ENCODE data around the gene CENPT.
A peak's percentile ranks its signal among the peaks of the same experiment; 100 is the strongest.
"Not testable (repeated sequence)": the region's sequence is repeated elsewhere in the genome, so short reads cannot be mapped to it uniquely, and the experiment has no call there.

The CENPT gene

DNA sequence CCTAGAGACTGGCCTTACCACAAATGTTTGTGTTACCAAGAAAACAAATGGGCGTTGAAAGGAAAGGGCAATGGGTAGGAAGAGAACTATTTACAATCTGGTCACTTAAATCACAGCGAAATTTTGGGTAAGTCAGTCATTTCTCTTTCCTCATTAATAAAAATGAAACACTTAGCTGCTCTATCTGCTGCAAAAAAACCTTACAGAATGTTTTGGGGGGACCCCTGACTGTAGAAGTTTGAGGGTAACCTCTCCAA lies 1.5 kb downstream of the CENPT start:
- no peak for DNase-seq

DNA sequence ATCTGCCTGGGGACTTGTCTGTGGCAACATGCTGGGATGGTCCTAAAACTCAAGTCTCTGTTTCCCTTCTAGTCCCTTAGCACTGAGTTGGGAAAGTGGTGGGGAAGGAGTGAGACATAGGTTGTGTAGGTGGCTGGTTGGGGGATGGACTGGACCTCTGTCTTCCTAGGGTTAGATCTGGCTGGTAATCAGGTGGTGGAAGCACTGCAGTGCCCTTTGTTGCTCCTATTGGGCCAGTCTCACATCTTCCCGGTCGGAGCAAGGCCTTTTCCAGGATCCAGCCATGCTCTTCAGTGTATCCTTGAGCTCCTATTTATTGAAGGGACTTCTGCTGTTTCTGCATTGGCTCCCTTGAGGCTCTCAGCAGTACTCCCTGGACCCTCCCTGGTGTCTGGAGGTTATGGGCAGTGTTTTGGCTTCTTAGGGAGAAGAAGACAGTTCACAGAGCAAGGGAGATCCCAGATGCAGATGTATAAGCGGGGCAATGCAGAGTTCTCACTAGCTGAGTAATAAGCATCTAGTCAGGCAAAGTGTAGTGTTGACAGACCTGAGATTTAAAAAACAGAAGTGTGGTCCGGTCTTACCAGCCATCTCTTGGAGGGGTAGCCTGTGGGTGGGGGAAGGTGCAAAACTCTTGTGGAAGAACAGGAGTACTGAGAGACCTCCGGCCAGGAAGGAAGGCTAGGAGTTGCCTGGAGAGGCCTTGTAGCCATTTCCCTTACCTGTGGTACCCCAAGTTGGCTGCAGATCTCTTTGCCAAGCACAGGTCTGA lies 2.0 kb downstream of the CENPT start:
- no peak for DNase-seq

DNA sequence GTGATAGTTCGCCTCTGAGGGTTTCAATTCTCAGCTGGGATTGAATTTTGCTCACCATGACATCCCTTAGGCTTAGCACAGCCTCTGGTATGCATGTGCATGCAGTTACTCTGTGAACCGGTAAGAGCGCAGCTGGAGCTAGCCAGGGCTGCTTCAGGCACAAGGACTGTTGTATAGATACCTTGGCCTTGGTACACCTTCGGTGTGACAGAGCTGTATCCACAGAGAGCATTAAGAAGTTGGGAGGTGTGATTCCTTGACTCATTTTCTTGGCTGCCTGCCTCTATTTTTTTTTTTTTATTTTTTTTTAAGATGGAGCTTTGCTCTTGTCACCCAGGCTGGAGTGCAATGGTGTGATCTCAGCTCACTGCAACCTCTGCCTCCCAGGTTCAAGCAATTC lies 3.0 kb downstream of the CENPT start:
- DNase-seq, result no peak

DNA sequence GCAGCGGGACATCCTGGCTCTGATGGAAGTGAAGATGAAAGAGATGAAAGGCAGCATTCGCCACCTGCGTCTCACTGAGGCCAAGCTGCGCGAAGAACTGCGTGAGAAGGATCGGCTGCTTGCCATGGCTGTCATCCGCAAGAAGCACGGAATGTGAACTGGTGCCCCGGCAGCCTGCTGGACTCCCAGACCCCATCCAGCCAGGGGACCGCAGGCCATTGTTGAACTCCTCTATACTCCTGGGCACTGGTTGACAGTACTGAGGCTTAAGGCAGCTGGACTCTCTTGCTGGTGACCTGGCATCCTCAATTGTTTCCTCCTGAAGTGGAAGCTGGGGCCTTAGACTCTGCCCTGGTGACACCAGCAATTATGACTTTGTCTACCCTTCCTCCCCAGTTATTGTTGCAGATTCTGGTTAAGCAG lies 4.1 kb downstream of the CENPT start:
- no peak for DNase-seq

DNA sequence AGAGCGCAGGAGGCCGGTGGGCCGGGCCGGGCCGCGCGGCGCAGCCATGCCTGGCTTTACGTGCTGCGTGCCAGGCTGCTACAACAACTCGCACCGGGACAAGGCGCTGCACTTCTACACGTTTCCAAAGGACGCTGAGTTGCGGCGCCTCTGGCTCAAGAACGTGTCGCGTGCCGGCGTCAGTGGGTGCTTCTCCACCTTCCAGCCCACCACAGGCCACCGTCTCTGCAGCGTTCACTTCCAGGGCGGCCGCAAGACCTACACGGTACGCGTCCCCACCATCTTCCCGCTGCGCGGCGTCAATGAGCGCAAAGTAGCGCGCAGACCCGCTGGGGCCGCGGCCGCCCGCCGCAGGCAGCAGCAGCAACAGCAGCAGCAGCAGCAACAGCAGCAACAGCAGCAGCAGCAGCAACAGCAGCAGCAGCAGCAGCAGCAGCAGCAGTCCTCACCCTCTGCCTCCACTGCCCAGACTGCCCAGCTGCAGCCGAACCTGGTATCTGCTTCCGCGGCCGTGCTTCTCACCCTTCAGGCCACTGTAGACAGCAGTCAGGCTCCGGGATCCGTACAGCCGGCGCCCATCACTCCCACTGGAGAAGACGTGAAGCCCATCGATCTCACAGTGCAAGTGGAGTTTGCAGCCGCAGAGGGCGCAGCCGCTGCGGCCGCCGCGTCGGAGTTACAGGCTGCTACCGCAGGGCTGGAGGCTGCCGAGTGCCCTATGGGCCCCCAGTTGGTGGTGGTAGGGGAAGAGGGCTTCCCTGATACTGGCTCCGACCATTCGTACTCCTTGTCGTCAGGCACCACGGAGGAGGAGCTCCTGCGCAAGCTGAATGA lies 4.8 kb downstream of the CENPT start:
- peak; percentile 55 for DNase-seq

DNA sequence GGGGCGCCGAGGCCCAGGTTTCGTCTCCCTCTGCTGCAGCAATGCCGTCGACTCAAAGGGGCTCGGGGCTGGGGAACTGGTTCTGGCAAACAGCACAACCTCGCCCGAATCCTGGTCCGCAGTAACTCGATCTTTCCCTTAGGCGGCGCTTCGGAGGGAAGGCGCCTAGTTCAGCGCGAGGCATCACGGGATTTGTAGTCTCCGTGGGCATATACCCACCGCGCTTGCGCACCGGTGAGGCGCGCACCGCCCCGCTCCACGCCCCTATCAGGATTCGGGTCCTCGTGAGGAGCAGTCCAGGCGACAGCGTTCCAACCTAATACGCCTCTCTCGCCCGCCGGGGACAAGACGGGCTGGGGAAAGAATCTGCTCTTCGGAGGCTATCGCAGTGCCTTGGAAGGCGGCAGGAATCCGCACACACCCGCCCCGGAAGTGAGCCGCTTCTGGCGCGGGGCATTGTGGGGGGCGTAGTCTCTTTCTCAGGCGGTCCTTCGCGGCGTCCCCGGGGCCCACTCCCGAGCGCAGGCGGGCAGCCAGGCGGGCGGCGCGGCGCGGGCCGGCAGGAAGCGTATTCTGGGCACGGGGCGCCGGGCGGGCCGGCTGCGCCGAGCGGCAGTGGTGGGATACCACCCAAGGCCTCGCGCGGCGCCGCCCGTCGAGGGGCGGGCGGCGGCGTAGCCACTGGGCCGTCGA lies 5.5 kb downstream of the CENPT start, which contains the start of gene THAP11:
TSS of gene THAP11 (plus strand) at position 505 of the 693 bp plus-strand sequence. CDS start 235 bp downstream, outside the sequence.
- DNase-seq, result peak; percentile 98

DNA sequence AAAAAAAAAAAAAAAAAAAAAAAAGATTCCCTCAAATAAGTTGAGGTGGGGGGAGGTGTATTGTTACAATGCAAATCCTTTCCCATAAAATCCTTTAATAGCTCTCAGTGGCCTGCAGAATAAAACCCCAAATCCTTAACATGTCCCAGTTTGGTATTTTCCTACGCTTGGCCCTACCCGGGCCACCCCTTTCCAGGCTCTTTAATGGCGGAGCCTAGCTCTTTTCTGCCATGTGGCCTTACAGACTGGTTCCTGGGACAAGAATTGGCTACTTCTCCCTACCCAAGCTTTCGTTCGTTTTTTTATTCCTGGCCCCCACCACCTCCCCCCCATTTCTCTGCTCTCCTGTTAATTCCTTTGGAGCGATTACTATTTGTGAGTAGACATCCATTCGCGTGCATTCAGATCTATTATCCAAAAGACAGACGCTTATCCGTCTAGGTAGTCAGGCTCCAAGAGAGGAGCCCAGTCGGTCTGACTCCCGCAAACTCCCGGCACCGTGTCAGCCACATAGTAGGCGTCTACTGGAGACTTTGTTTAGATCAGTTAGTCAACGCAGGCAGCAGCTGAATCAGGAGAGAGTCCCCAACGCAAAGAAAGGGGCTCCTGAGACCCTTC lies 6.2 kb downstream of the CENPT start:
- DNase-seq, result no peak

DNA sequence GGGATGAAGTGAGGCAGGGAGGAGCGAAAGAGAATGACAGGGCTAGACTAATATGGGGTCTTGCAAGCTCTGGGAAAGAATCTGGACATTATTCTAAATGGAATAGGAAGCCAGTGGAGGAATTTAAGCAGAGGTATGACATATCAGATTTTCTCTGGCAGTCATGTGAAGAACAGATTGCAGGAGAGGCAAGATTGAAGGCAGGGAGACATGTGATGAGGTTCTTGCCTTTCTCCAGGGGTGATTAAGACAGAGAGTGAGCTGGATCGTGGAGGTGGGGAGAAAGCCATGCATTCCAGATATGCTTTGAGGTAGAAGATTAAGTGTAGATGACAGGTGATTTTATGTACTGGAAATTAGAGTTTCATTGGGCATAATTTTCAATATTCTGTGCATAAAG lies 9.7 kb downstream of the CENPT start:
- DNase-seq, result no peak

DNA sequence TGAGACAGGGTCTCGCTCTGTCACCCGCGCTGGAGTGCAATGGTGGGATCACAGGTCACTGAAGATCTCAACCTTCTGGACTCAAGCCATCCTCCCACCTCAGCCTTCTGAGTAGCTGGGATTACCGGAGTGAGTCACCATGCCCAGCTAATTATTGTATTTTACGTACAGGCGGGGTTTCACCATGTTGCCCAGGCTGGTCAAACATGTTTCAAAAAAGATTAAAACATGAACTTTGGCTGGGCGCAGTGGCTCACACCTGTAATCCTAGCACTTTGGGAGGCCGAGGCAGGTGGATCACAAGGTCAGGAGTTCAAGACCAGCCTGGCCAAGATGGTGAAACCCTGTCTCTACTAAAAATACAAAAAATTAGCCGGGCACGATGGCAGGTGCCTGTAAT lies 10.3 kb downstream of the CENPT start:
- not testable (repeated sequence) for DNase-seq

DNA sequence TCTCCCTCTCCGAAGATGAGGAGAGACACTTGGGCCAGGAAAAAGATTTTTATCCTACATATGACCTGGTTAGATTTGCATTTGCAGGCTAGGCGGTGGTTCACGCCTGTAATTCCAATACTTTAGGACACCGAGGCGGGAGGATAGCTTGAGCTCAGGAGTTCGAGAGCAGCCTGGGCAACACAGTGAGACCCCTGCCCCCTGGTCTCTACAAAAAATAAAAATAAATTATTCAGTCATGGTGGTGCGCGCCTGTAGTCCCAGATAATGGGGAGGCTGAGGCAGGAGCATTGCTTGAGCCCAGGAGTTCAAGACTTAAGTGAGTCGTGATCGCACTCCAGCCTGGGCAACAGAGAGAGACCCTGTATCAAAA lies 13.3 kb downstream of the CENPT start:
- DNase-seq, result no peak

DNA sequence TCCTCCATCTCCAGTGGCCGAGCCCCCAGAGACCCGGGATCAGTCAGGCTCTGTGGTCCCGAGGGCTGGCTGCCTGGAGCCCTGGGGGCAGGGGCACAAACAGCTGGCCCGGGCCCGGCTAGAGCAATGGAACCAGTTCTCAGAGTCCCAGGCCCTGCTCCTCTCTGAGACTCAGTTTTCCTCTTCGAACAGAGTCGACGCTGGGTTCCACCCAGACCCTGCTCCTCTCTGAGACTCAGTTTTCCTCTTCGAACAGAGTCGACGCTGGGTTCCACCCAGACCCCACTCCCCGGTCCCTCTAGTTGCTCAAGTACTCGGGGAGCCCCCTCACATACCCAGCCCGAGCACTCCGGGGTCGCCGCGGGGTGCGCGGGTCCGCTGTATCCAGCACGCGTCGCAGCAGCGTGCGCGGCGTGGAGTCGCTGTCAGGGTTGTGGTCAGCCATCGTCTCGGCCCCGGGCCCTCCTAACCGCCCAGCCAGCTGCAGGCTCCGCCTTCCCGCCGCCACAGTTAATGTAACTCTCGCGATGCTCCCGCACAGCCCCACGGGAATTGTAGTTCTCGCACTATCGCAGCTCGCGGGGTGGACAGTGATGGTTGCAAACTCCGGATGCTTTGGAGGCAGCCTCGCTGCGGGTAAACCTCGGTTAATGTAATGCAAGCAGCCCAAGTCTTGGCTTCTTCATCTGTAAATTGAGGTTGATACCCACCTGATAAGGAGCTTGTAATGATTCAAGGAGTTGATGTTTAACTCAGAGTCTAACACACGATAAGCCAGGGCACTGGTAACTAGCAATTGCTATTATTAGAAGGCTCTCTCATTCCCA lies 13.9 kb downstream of the CENPT start:
- peak; percentile 92 for DNase-seq

DNA sequence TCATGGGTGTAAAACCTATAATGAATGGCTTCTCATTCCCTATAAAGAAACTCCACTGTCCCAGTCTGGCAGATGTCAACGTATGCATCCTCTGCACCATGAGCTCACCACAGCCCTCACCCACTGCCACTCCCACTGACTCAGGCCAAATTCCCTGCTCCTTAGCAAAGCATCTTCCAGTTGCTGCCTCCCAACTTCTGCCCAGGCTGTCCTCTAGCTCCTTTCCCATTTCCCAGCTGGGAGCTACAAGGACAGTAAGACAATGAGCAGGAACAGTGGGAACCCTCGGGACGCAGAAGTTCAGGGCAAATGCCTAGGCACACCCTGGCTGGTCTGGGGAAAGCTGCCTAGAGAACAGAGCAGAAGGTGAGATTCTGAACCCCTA lies 14.5 kb downstream of the CENPT start:
- no peak for DNase-seq

DNA sequence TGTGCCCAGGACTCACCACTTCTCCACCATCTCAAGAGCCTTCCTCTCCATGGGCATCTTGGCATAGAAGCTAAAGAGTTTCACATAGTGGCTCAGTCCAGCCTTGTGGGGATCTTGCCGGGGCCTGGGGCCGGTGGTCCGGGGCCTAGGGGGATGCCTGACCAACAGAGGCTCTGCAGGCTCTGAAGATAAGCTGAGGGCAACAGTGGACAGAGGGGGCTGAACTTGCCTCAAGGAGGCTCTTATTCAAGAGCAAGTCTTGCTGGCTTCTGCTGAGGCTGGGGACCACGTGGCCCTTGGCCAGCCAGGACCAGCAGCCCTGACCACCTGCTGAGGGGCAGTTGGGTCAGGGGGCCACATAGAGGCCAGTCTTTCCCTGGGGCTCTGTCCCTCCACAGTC lies 18.8 kb downstream of the CENPT start:
- DNase-seq, result no peak

DNA sequence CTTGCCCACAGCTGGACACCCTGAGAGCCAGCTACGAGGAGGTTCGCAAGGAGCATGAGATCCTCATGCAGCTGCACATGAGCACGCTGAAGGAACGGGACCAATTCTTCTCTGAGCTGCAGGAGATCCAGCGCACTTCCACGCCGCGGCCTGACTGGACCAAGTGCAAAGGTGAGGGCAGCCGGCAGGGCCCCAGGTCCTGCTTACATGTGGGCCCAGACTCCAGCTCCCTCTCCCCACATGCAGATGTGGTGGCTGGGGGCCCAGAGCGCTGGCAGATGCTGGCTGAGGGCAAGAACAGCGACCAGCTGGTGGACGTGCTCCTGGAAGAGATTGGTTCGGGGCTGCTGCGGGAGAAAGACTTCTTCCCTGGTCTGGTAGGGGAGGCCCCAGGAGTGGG lies 21.6 kb downstream of the CENPT start:
- no peak for DNase-seq

DNA sequence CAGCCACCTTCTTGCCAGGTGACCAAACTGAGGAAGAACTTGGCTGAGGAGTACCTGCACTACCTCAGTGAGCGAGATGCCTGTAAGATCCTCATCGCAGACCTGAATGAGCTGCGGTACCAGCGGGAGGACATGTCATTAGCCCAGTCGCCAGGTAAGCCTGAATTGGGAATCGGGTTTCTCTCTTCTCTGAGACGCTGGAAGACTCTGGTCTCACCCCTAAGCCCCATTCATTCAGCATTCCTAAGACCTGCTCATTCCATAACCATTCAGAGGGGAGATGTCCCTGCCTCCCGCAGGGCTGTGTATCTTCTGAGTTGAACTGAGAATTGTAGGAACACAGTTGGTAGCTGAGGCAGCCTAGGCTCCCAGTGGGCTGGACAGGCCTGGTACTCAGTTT lies 22.4 kb downstream of the CENPT start:
- DNase-seq, result no peak

DNA sequence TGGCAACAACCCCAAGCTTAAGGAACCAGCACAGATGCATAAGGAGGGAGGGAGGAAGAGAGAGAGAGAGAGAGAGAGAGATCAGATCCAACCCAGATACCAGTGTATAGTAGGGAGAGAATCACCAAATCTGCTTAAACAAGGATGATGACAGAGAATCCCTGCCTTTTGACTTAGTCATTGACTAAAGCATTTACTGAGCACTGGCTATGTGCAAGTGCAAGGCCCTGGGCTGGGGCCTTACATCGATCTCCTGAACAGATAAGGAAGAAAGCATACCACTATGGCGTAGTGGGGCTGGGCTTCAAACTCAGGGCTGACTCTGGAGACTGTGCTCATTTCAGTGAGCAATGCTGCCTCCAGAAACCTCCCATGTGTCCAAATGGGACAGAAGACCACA lies 25.0 kb downstream of the CENPT start:
- DNase-seq, result no peak

DNA sequence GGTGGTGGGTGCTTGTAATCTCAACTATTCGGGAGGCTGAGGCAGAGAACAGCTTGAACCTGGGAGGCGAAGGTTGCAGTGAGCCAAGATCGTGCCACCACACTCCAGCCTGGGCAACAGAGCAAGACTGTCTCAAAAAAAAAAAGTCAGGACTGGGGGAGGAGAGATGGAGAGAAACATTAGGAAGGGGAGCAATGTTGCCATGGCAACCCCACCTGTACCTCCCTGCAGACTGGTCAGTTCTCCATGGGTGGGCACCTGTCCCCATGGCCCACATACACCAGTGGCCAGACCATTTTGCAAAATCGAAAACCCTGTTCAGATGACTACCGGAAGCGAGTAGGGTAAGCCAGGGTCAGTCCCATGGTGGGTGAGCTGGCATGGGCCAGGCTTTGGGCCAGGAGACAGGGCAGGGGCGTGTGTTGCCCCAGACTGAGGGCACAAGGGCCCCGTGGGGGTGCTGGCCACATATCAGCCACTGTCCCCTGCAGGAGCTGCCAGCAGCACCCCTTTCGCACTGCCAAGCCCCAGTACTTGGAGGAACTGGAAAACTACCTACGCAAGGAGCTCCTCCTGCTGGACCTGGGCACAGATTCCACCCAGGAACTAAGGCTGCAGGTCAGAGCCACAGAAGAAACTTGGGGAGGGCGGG lies 26.8 kb downstream of the CENPT start:
- DNase-seq, result no peak

DNA sequence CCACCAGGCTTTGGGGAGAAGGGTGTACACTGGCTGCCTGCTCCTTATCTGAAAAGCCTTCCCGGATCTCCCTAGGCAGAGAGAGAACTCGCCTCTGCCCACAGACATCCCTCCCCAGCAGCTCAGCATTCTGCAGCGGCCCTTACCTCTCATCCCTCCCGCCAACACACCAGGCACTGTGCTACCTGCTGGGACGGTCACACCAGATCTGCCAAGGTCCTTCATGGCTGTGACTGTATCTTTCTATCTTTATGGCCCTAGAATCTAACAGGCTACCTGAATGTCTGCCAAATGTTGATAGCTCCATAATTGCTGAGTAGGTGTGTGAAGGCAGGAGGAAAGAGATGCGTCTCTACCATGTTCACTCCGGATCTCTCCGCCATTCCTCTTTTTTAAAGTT lies 32.9 kb downstream of the CENPT start:
- DNase-seq, result no peak

DNA sequence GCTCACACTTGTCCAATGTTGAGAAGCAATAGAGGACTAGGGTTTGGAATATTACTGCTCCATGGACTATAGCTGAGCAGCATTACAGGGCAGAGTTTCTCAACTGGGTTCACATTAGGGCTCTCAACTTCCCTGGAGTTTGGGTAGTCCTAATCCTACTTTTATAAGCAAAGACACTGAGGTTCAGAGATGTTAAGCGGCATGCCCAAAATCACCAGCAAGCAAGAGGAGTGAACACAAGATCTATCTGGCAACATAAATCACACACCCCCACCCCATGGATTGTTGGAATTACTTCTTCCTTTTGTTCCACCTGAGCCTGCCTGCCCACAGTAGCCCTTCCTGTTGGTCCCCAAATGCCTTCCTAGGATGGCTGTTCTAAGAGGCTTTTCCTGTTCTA lies 35.6 kb downstream of the CENPT start:
- no peak for DNase-seq

DNA sequence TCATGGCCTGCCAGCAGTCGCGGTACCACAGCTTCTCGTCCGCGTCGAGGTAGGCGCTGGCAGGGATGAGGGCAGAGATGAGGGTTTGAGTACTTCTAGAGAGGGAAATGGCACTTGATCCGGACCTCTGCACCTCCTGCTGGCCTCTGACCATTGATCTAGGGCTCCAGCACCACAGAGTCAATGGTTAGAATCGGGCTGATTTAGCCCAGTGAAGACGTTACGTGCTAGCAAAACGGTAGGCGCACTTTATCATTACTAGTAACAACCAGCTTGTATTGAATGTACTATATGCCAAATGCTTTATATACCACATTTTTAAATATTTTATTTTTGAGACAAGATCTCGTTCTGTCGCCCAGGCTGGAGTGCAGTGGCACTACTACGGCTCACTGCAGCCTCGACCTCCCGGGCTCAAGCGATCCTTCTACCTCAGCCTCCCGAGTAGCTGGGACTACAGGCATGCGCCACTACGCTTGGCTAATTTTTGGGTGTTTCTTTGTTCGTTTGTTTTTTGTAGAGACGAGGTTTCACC lies 40.3 kb downstream of the CENPT start:
- DNase-seq, result no peak

DNA sequence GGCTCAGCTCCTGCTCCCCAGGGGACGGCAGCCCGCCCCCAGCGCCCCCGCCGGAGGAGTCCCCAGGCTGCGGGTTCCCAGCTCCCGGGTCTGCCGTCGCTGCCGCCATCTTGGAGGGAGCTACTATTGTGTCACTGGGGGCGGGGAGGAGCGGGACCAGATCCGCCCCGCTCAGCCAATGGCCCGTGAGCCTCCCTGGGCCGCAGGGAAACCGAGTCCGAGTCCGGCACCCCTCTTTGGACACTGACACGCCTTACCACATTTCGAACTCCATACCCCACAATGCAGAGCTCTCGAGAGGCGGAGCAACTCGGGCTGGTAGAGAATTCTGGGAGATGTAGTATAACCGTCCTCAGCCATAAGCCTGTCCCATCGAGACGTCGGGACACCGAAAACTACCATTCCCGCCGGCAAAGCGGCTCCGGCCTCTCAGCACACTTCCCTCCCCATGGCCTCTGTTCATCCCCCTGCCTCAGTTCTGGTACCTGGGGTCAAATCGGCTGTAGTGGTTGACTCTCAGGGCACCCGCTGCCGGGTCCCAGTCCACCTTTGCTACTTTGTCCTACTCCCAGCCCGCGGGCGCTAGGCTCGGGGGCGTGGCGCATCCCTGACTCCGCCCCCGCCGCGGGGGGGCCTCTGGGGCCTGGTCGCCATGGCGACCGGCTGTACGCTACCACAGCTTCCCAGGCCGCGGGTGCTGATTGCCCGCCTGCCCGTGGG lies 40.9 kb downstream of the CENPT start, which contains the start of the genes RANBP10 and TSNAXIP1:
TSS of gene RANBP10 (minus strand) at position 133 of the 720 bp plus-strand sequence. CDS start at position 109, 24 bp downstream.
TSS of gene TSNAXIP1 (plus strand) at position 462 of the 720 bp plus-strand sequence. CDS start 261 bp downstream, outside the sequence.
- DNase-seq, result peak; percentile 99
